Ureter (tissue), 1 donor: ENCODE measurements around the gene SH3TC1. TPM values are rescaled to one million over a fixed set of nuclear protein-coding genes. Genes with fewer than 3 reads are reported as not detected.

ENCODE experiments used
- DNase-seq: peaks from one replicate; pipeline ENCODE4 v3.0.0-alpha.2; 2020; ENCODE audit warnings: low spot score
- total RNA-seq: library from RNA; stranded (reverse); gene quantifications from one replicate; pipeline ENCODE4 v1.2.4, GENCODE V29; 2023
- donor health status: DM: yes; HTN: yes; CAD: no.

Gene SH3TC1
- total RNA-seq, 1 donor from 2014 or later, result 87.0 TPM

GRCh38 chr4:8180310-8181093, 18.6 kb upstream of the SH3TC1 start:
- no peak for DNase-seq

GRCh38 chr4:8181119-8181518, 18.0 kb upstream of the SH3TC1 start:
- DNase-seq, result no peak

- DNase-seq, result no peak
These were observed 17.2 kb upstream of the SH3TC1 start for GRCh38 chr4:8181844-8182243.

GRCh38 chr4:8182294-8182693, 16.8 kb upstream of the SH3TC1 start:
- no peak for DNase-seq

GRCh38 chr4:8182858-8183725, 16.0 kb upstream of the SH3TC1 start:
- peak; percentile 90 for DNase-seq

- DNase-seq, result no peak
These were observed 15.0 kb upstream of the SH3TC1 start for GRCh38 chr4:8184061-8184460.

- DNase-seq, result no peak
These were observed 13.8 kb upstream of the SH3TC1 start for GRCh38 chr4:8185295-8185694.

- DNase-seq, result no peak
These were observed 13.2 kb upstream of the SH3TC1 start for GRCh38 chr4:8185930-8186329.

GRCh38 chr4:8188085-8188484, 11.0 kb upstream of the SH3TC1 start:
- DNase-seq, result no peak

GRCh38 chr4:8188743-8189550, 10.1 kb upstream of the SH3TC1 start:
- peak; percentile 90 for DNase-seq

- no peak for DNase-seq
These were observed 9.3 kb upstream of the SH3TC1 start for GRCh38 chr4:8189551-8190466.

GRCh38 chr4:8191136-8191747, 7.8 kb upstream of the SH3TC1 start:
- peak; percentile 81 for DNase-seq

GRCh38 chr4:8192748-8193738, 6.0 kb upstream of the SH3TC1 start:
- peak; percentile 78 for DNase-seq

- no peak for DNase-seq
These were observed 4.5 kb upstream of the SH3TC1 start for GRCh38 chr4:8194306-8195242.

- DNase-seq, result no peak
These were observed 3.7 kb upstream of the SH3TC1 start for GRCh38 chr4:8195431-8195830.

- DNase-seq, result no peak
These were observed 3.1 kb upstream of the SH3TC1 start for GRCh38 chr4:8195841-8196458.

- no peak for DNase-seq
These were observed 1.6 kb upstream of the SH3TC1 start for GRCh38 chr4:8197521-8197920.
